GM12878 (cell line): ENCODE data around the gene LKAAEAR1. TPM values are rescaled to one million over a fixed set of nuclear protein-coding genes. Genes with fewer than 3 reads are reported as not detected.

Source experiments
- BCL11A ChIP-seq: IDR thresholded peaks from 2 replicates; pipeline ENCODE4 v1.6.1; 2011; ENCODE audit warnings: low read depth, low read length
- EGR1 ChIP-seq, 2 experiments: IDR thresholded peaks; 1 replicate in 1 of 2; 2 replicates in 1 of 2; pipeline ENCODE4 v1.6.1; 2011 to 2012; ENCODE audit warnings: low read depth in 2 of 2, low read length in 2 of 2, borderline replicate concordance in 1 of 2, mild to moderate bottlenecking in 1 of 2, moderate library complexity in 1 of 2
- FOXK2 ChIP-seq: fragments of 450-650 bp; IDR thresholded peaks from 2 replicates; pipeline ENCODE4 v1.6.1; 2017; ENCODE audit warnings: mild to moderate bottlenecking, moderate library complexity
- JUND ChIP-seq: IDR thresholded peaks from 2 replicates; pipeline ENCODE4 v1.6.1; 2012; ENCODE audit warnings: low read depth, mild to moderate bottlenecking, low read length, improper control_type of control experiment, moderate library complexity
- KDM1A ChIP-seq: fragments of 200-600 bp; sonication (generic); IDR thresholded peaks from 2 replicates; pipeline ENCODE4 v1.6.1; 2016; ENCODE audit warnings: borderline replicate concordance
- MEF2B ChIP-seq: fragments of 450-650 bp; IDR thresholded peaks from 2 replicates; pipeline ENCODE4 v1.6.1; 2018; ENCODE audit warnings: mild to moderate bottlenecking, moderate library complexity; ENCODE audit not compliant: partially characterized antibody, poor library complexity, severe bottlenecking
- MYB ChIP-seq: fragments of 150-350 bp; IDR thresholded peaks from 2 replicates; pipeline ENCODE4 v1.6.1; 2014; ENCODE audit warnings: mild to moderate bottlenecking, low read depth, low read length, borderline replicate concordance
- MYC ChIP-seq: IDR thresholded peaks from 2 replicates; pipeline ENCODE4 v1.6.1; 2011; ENCODE audit warnings: mild to moderate bottlenecking, low read length, moderate library complexity, inconsistent platforms; ENCODE audit not compliant: insufficient read depth, insufficient replicate concordance, insufficient read length, severe bottlenecking
- NR2F1 ChIP-seq: fragments of 450-650 bp; conservative IDR thresholded peaks from 2 replicates; pipeline ENCODE4 v1.6.1; 2017; ENCODE audit warnings: mild to moderate bottlenecking
- POLR2A ChIP-seq: IDR thresholded peaks from 2 replicates; pipeline ENCODE4 v1.6.1; 2011; ENCODE audit warnings: low read depth, mild to moderate bottlenecking, low read length
- POLR2AphosphoS2 ChIP-seq: IDR thresholded peaks from 2 replicates; pipeline ENCODE4 v1.6.1; 2011; ENCODE audit warnings: low read depth, mild to moderate bottlenecking, low read length, improper control_type of control experiment, moderate library complexity
- STAT1 ChIP-seq: fragments of 450-650 bp; conservative IDR thresholded peaks from 2 replicates; pipeline ENCODE4 v1.6.1; 2014; ENCODE audit warnings: antibody characterized with exemption, mild to moderate bottlenecking
- TCF12 ChIP-seq: IDR thresholded peaks from 2 replicates; pipeline ENCODE4 v1.6.1; 2011; ENCODE audit warnings: low read depth, mild to moderate bottlenecking, low read length
- ZNF217 ChIP-seq: fragments of 450-650 bp; IDR thresholded peaks from 2 replicates; pipeline ENCODE4 v1.6.1; 2017; ENCODE audit warnings: antibody characterized with exemption, mild to moderate bottlenecking
- ZNF24 ChIP-seq: fragments of 450-650 bp; IDR thresholded peaks from 2 replicates; pipeline ENCODE4 v1.6.1; 2017; ENCODE audit warnings: antibody characterized with exemption, mild to moderate bottlenecking
- polyA plus RNA-seq, 11 experiments: library from polyadenylated mRNA; depleted of rRNA in 4 of 11; unstranded in 6 of 11; stranded (reverse) in 5 of 11; fragments of >200 nt; fragmentation: Nextera tagmentation in 4 of 11; fragmentation: Illumina TruSeq in 1 of 11; extraction: Ambion mirVana in 4 of 11; extraction: Trizol in 1 of 11; gene quantifications; 1 replicate in 1 of 11; 2 replicates in 10 of 11; pipeline versions ENCODE4 v1.2.1 to v1.2.3, GENCODE V29; 2011 to 2016; ENCODE audit warnings: inconsistent platforms in 2 of 11, missing spikeins in 2 of 11, low read depth in 1 of 11
- total RNA-seq, 4 experiments: library from RNA; depleted of rRNA in 3 of 4; stranded (reverse); fragments of >200 nt in 3 of 4; fragmentation: Illumina TruSeq in 1 of 4; extraction: Trizol in 1 of 4; gene quantifications; 2 replicates each; pipeline versions ENCODE4 v1.2.1 to v1.2.3, GENCODE V29; 2013 to 2021
- TF ChIP-seq, protein P1 (sequence below): fragments of 450-650 bp; IDR thresholded peaks from 2 replicates; pipeline ENCODE4 v1.6.1; 2017; ENCODE audit warnings: mild to moderate bottlenecking, moderate library complexity
- TF ChIP-seq, protein P2 (sequence below): fragments of 450-650 bp; IDR thresholded peaks from 2 replicates; pipeline ENCODE4 v1.6.1; 2017; ENCODE audit warnings: low read depth, mild to moderate bottlenecking, moderate library complexity
- TF ChIP-seq, protein P3 (sequence below): fragments of 450-650 bp; IDR thresholded peaks from 2 replicates; pipeline ENCODE4 v1.6.1; 2018; ENCODE audit warnings: mild to moderate bottlenecking, low read depth, moderate library complexity; ENCODE audit not compliant: partially characterized antibody
- TF ChIP-seq, protein P4 (sequence below): fragments of 450-650 bp; conservative IDR thresholded peaks from 2 replicates; pipeline ENCODE4 v1.6.1; 2017; ENCODE audit warnings: mild to moderate bottlenecking, moderate library complexity

LKAAEAR1 gene
- total and polyA plus RNA-seq, 10 of the 15 experiments (the other 5 are each of a cell fraction or from before 2014, with no cell fraction given) = not detected

DNA sequence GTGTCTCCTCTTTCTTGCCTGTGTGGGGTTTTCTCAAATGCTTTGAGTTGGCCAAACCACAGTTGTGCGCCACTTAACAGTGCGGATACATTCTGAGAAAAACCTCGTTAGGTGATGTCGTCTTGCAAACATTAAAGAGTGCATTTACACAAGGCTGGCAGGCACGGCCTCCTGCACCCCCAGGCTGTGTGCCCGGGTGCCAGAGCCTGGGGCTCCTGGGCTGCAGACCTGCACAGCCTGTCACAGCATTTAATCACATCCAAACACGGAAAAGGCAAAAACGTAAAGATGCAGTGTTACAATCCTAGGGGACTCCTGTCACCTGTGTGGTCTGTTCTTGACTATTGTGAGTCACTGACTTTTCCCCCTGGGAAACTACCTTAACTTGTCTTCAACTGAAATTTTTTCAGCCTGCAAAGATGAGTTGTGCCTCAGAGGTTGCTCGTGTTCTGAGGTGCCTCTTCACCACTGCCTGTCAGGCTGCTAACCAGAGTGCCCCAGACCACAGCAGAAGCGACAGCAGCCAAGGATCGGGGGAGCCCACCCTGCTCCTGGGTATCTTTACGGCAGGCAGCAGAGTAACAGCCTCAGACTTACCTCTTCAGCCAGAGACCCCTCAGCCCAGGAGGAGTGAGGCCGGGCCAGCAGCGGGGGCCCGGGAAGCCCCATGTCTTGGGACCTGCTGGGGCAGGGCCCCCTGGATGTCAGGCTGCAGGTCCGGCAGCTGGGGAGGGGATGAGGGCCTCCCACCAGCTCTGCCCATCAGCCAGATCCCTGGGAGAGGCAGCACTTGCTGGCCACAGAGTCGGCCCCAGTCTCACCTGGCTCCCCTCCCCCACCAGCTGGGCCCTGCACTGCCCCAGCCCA, 48.9 kb downstream of the LKAAEAR1 start (continued):
- no peak for TF ChIP-seq ZNF24
- TF ChIP-seq, protein P1, sequence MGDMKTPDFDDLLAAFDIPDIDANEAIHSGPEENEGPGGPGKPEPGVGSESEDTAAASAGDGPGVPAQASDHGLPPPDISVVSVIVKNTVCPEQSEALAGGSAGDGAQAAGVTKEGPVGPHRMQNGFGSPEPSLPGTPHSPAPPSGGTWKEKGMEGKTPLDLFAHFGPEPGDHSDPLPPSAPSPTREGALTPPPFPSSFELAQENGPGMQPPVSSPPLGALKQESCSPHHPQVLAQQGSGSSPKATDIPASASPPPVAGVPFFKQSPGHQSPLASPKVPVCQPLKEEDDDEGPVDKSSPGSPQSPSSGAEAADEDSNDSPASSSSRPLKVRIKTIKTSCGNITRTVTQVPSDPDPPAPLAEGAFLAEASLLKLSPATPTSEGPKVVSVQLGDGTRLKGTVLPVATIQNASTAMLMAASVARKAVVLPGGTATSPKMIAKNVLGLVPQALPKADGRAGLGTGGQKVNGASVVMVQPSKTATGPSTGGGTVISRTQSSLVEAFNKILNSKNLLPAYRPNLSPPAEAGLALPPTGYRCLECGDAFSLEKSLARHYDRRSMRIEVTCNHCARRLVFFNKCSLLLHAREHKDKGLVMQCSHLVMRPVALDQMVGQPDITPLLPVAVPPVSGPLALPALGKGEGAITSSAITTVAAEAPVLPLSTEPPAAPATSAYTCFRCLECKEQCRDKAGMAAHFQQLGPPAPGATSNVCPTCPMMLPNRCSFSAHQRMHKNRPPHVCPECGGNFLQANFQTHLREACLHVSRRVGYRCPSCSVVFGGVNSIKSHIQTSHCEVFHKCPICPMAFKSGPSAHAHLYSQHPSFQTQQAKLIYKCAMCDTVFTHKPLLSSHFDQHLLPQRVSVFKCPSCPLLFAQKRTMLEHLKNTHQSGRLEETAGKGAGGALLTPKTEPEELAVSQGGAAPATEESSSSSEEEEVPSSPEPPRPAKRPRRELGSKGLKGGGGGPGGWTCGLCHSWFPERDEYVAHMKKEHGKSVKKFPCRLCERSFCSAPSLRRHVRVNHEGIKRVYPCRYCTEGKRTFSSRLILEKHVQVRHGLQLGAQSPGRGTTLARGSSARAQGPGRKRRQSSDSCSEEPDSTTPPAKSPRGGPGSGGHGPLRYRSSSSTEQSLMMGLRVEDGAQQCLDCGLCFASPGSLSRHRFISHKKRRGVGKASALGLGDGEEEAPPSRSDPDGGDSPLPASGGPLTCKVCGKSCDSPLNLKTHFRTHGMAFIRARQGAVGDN = peak; percentile 38
- TF ChIP-seq JUND = peak; percentile 51; the same call in 1 of the 2 replicates
- 0 out of 2 replicates have a peak, but pooled peaks have one; percentile 28 for TF ChIP-seq MYB
- TF ChIP-seq BCL11A = peak; percentile 15; the same call in 1 of the 2 replicates
- no peak for TF ChIP-seq FOXK2
- peak; percentile 10; the same call in 1 of the 2 replicates for TF ChIP-seq TCF12
- TF ChIP-seq STAT1 = no peak
- TF ChIP-seq, protein P2, sequence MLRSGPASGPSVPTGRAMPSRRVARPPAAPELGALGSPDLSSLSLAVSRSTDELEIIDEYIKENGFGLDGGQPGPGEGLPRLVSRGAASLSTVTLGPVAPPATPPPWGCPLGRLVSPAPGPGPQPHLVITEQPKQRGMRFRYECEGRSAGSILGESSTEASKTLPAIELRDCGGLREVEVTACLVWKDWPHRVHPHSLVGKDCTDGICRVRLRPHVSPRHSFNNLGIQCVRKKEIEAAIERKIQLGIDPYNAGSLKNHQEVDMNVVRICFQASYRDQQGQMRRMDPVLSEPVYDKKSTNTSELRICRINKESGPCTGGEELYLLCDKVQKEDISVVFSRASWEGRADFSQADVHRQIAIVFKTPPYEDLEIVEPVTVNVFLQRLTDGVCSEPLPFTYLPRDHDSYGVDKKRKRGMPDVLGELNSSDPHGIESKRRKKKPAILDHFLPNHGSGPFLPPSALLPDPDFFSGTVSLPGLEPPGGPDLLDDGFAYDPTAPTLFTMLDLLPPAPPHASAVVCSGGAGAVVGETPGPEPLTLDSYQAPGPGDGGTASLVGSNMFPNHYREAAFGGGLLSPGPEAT = peak; percentile 93
- peak; percentile 82; the same call in 1 of the 2 replicates for TF ChIP-seq NR2F1
- TF ChIP-seq POLR2A = peak; percentile 53
- TF ChIP-seq, protein P3, sequence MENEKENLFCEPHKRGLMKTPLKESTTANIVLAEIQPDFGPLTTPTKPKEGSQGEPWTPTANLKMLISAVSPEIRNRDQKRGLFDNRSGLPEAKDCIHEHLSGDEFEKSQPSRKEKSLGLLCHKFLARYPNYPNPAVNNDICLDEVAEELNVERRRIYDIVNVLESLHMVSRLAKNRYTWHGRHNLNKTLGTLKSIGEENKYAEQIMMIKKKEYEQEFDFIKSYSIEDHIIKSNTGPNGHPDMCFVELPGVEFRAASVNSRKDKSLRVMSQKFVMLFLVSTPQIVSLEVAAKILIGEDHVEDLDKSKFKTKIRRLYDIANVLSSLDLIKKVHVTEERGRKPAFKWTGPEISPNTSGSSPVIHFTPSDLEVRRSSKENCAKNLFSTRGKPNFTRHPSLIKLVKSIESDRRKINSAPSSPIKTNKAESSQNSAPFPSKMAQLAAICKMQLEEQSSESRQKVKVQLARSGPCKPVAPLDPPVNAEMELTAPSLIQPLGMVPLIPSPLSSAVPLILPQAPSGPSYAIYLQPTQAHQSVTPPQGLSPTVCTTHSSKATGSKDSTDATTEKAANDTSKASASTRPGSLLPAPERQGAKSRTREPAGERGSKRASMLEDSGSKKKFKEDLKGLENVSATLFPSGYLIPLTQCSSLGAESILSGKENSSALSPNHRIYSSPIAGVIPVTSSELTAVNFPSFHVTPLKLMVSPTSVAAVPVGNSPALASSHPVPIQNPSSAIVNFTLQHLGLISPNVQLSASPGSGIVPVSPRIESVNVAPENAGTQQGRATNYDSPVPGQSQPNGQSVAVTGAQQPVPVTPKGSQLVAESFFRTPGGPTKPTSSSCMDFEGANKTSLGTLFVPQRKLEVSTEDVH = no peak
- peak; percentile 89 for TF ChIP-seq MEF2B
- TF ChIP-seq POLR2AphosphoS2 = peak; percentile 30; the same call in 1 of the 2 replicates
- no peak for TF ChIP-seq MYC
- 0 out of 3 replicates have a peak, but pooled peaks of 1 of the 2 experiments have one; percentile 23 for TF ChIP-seq EGR1 (IDR thresholded peaks at IDR 0.05; ENCODE audit: borderline replicate concordance in 1 of 2, low read depth in 2 of 2, low read length in 2 of 2)
- TF ChIP-seq KDM1A = no peak
- TF ChIP-seq ZNF217 = no peak
- TF ChIP-seq, protein P4, sequence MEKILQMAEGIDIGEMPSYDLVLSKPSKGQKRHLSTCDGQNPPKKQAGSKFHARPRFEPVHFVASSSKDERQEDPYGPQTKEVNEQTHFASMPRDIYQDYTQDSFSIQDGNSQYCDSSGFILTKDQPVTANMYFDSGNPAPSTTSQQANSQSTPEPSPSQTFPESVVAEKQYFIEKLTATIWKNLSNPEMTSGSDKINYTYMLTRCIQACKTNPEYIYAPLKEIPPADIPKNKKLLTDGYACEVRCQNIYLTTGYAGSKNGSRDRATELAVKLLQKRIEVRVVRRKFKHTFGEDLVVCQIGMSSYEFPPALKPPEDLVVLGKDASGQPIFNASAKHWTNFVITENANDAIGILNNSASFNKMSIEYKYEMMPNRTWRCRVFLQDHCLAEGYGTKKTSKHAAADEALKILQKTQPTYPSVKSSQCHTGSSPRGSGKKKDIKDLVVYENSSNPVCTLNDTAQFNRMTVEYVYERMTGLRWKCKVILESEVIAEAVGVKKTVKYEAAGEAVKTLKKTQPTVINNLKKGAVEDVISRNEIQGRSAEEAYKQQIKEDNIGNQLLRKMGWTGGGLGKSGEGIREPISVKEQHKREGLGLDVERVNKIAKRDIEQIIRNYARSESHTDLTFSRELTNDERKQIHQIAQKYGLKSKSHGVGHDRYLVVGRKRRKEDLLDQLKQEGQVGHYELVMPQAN = no peak
